Right cardiac atrium (tissue), 5 donors: ENCODE measurements around the gene MAU2. TPM values are rescaled to one million over a fixed set of nuclear protein-coding genes. Genes with fewer than 3 reads are reported as not detected.
A peak's percentile ranks its signal among the peaks of the same experiment; 100 is the strongest.

ENCODE experiments used
- ATAC-seq, 2 donors: fragments of 200-7000 bp; cut with Tn5 transposase; one replicate each; pipeline versions ENCODE4 v1.8.0 to v1.9.1; 2020; ENCODE audit warnings: moderate library complexity in 2 of 2, mild to moderate bottlenecking in 1 of 2
- DNase-seq, 3 donors: peaks; one replicate each; pipeline ENCODE4 v3.0.0-alpha.2; 2020
- H3K27ac ChIP-seq: one replicate; pipeline ENCODE4 v1.5.1; 2013; ENCODE audit warnings: mild to moderate bottlenecking, low read length, control low read depth, moderate library complexity
- H3K27me3 ChIP-seq: one replicate; pipeline ENCODE4 v1.6.1; 2013; ENCODE audit not compliant: control insufficient read depth, insufficient read depth
- H3K4me1 ChIP-seq: one replicate; pipeline ENCODE4 v1.6.1; 2013; ENCODE audit warnings: low read length; ENCODE audit not compliant: control insufficient read depth, insufficient read depth
- H3K4me3 ChIP-seq: one replicate; pipeline ENCODE4 v1.5.1; 2013; ENCODE audit warnings: low read length, control low read depth
- H3K9me3 ChIP-seq: one replicate; pipeline ENCODE4 v1.6.1; 2013; ENCODE audit warnings: low read length; ENCODE audit not compliant: control insufficient read depth
- WGBS: extraction: QIAGEN DNeasy Blood & Tissue Kit; methylation state at CpG from one replicate; pipeline ENCODE4 v1.1.7; 2013; 5-methylcytosine and 5-hydroxymethylcytosine counted together
- intact Hi-C, 4 donors: fragments of 100-400 bp; cut with DNase I; formaldehyde crosslinking; loops; one replicate each; pipeline versions ENCODE4 v1.11.0 to v1.14.0; 2022 to 2023
- polyA plus RNA-seq: library from polyadenylated mRNA; stranded (reverse); fragments of 200-250 nt; gene quantifications from one replicate; pipeline ENCODE4 v1.2.3, GENCODE V29; 2013
- total RNA-seq, 4 donors: library from RNA; stranded (reverse); fragmentation: NEBNext Ultra II Directional; extraction: Animal tissue kit (Norgen Biotek cat#: 25700); gene quantifications; one replicate each; pipeline ENCODE4 v1.2.1, GENCODE V29; 2021
- donor health status: healthy with polysubstance abuse.
- donor health status: DM: no; HTN: yes; CAD: no.
- donor health status: DM: no; HTN: no; CAD: no.
- donor health status: DM: no; HTN: yes; CAD: no; lungs with severe emphysema.
- donor health status: DM: yes; HTN: yes; CAD: no.

MAU2 gene
- total and polyA plus RNA-seq, 5 donors = 20.5 to 36.2 (median 30.3) TPM

GRCh38 chr19:19285686-19286085 is 34.9 kb upstream of the MAU2 start:
- no peaks in the 10 kb centered on the region for H3K9me3 ChIP-seq
- intact Hi-C loops = no loop called here
- H3K4me3 ChIP-seq = no peak overlapping the region
- no peaks in the 10 kb centered on the region for H3K27me3 ChIP-seq
- 92% methylated on average over 10 of the region's 10 CpGs for WGBS
- ATAC-seq = no peak
- peak in 1 of 3 donors; percentile 6 for DNase-seq
- no peak overlapping the region for H3K27ac ChIP-seq
- H3K4me1 ChIP-seq = no peaks in the 10 kb centered on the region

- intact Hi-C loops = no loop called here
- ATAC-seq (no peak), DNase-seq (no peak)
- no peak overlapping the region for H3K4me3 ChIP-seq
- H3K9me3 ChIP-seq = no peaks in the 10 kb centered on the region
- 98% methylated on average over 5 of the region's 5 CpGs for WGBS
- H3K27ac ChIP-seq = no peak overlapping the region
- no peaks in the 10 kb centered on the region for H3K4me1 ChIP-seq
- no peaks in the 10 kb centered on the region for H3K27me3 ChIP-seq
These were observed 28.0 kb upstream of the MAU2 start for GRCh38 chr19:19292607-19293006.

- ATAC-seq (no peak), DNase-seq (no peak)
- Histone ChIP-seq H3K9me3 (no peaks in the 10 kb centered on the region), H3K27ac (no peak overlapping the region), H3K4me3 (no peak overlapping the region), H3K27me3 (no peaks in the 10 kb centered on the region), H3K4me1 (no peaks in the 10 kb centered on the region)
- intact Hi-C loops = no loop called here
- WGBS = 89% methylated on average over 4 of the region's 4 CpGs
These were observed 25.7 kb upstream of the MAU2 start for GRCh38 chr19:19294914-19295313.

GRCh38 chr19:19296953-19297689 is 23.5 kb upstream of the MAU2 start:
- no peak for DNase-seq
- WGBS = 90% methylated on average over 19 of the region's 19 CpGs
- ATAC-seq = no peak

GRCh38 chr19:19297759-19298158 is 22.9 kb upstream of the MAU2 start:
- Histone ChIP-seq H3K27ac (no peak overlapping the region), H3K27me3 (no peaks in the 10 kb centered on the region), H3K4me3 (no peak overlapping the region), H3K9me3 (no peaks in the 10 kb centered on the region), H3K4me1 (no peaks in the 10 kb centered on the region)
- intact Hi-C loops = no loop called here
- WGBS = 63% methylated on average over 9 of the region's 9 CpGs
- ATAC-seq (no peak), DNase-seq (no peak)

More at GRCh38 chr19:19296953-19297689, 23.5 kb upstream of the MAU2 start:
- no peaks in the 10 kb centered on the region for H3K27me3 ChIP-seq
- intact Hi-C loops = no loop called here
- no peak overlapping the region for H3K4me3 ChIP-seq
- H3K27ac ChIP-seq = no peak overlapping the region
- H3K9me3 ChIP-seq = no peaks in the 10 kb centered on the region
- H3K4me1 ChIP-seq = no peaks in the 10 kb centered on the region

GRCh38 chr19:19300613-19301012 is 20.0 kb upstream of the MAU2 start:
- no peak for ATAC-seq
- H3K9me3 ChIP-seq = no peaks in the 10 kb centered on the region
- no peak for DNase-seq
- no peak overlapping the region for H3K27ac ChIP-seq
- no peaks in the 10 kb centered on the region for H3K27me3 ChIP-seq
- WGBS = 95% methylated on average over 12 of the region's 12 CpGs
- no peak overlapping the region for H3K4me3 ChIP-seq
- H3K4me1 ChIP-seq = no peaks in the 10 kb centered on the region
- intact Hi-C loops = no loop called here

GRCh38 chr19:19303411-19303810 is 17.2 kb upstream of the MAU2 start:
- DNase-seq = no peak
- no peak for ATAC-seq
- 83% methylated on average over 14 of the region's 14 CpGs for WGBS
- H3K9me3 ChIP-seq = no peaks in the 10 kb centered on the region
- intact Hi-C loops = no loop called here
- no peaks in the 10 kb centered on the region for H3K27me3 ChIP-seq
- no peak overlapping the region for H3K27ac ChIP-seq
- H3K4me3 ChIP-seq = no peak overlapping the region
- no peaks in the 10 kb centered on the region for H3K4me1 ChIP-seq

GRCh38 chr19:19304186-19304965 is 16.3 kb upstream of the MAU2 start:
- intact Hi-C loops = no loop called here
- Histone ChIP-seq H3K27ac (no peak overlapping the region), H3K4me3 (no peak overlapping the region), H3K4me1 (no peaks in the 10 kb centered on the region), H3K9me3 (no peaks in the 10 kb centered on the region), H3K27me3 (no peaks in the 10 kb centered on the region)
- WGBS = 77% methylated on average over 14 of the region's 14 CpGs
- ATAC-seq (no peak), DNase-seq (no peak)

- WGBS = 85% methylated on average over 10 of the region's 10 CpGs
- no peaks in the 10 kb centered on the region for H3K4me1 ChIP-seq
- no peak for DNase-seq
- H3K27me3 ChIP-seq = no peaks in the 10 kb centered on the region
- H3K9me3 ChIP-seq = no peaks in the 10 kb centered on the region
- no peak overlapping the region for H3K4me3 ChIP-seq
- no peak overlapping the region for H3K27ac ChIP-seq
- intact Hi-C loops = no loop called here
- ATAC-seq = peak in 1 of 2 donors; percentile 6
These were observed 15.6 kb upstream of the MAU2 start for GRCh38 chr19:19305066-19305465.

- Histone ChIP-seq H3K27ac (no peak overlapping the region), H3K27me3 (no peaks in the 10 kb centered on the region), H3K9me3 (no peaks in the 10 kb centered on the region), H3K4me3 (no peak overlapping the region), H3K4me1 (no peaks in the 10 kb centered on the region)
- ATAC-seq (no peak), DNase-seq (no peak)
- intact Hi-C loops = no loop called here
- WGBS = 92% methylated on average over 16 of the region's 16 CpGs
These were observed 14.9 kb upstream of the MAU2 start for GRCh38 chr19:19305696-19306095.

GRCh38 chr19:19306191-19306590 is 14.4 kb upstream of the MAU2 start:
- no peaks in the 10 kb centered on the region for H3K4me1 ChIP-seq
- ATAC-seq (no peak), DNase-seq (no peak)
- intact Hi-C loops = no loop called here
- H3K27me3 ChIP-seq = no peaks in the 10 kb centered on the region
- no peak overlapping the region for H3K27ac ChIP-seq
- H3K4me3 ChIP-seq = no peak overlapping the region
- WGBS = 94% methylated on average over 9 of the region's 9 CpGs
- no peaks in the 10 kb centered on the region for H3K9me3 ChIP-seq
